ENCODE results near the gene PAQR4.

The PAQR4 gene

GRCh38 chr16:2962334-2963073 is 6.6 kb upstream of the PAQR4 start:
- Histone ChIP-seq H3K4me3 (ENCODE audit: low read length) (no peak overlapping the region), H3K9me3 (ENCODE audit: control insufficient read depth, low read length) (no peaks in the 10 kb centered on the region), H3K4me1 (ENCODE audit: control insufficient read depth, insufficient read depth, low read length) (peaks cover 23% of the 10 kb centered on the region), H3K27me3 (ENCODE audit: control insufficient read depth, insufficient read depth, low read length) (peaks cover 68% of the 10 kb centered on the region), H3K36me3 (ENCODE audit: control insufficient read depth, insufficient read depth, low read length) (no peaks in the 10 kb centered on the region), H3K9ac (ENCODE audit: low read length) (no peak overlapping the region)

GRCh38 chr16:2963074-2963722 is 6.0 kb upstream of the PAQR4 start:
- H3K4me1 ChIP-seq (ENCODE audit: control insufficient read depth, insufficient read depth, low read length): peaks cover 30% of the 10 kb centered on the region
- H3K9me3 ChIP-seq (ENCODE audit: control insufficient read depth, low read length): no peaks in the 10 kb centered on the region
- no peaks in the 10 kb centered on the region for H3K36me3 ChIP-seq (ENCODE audit: control insufficient read depth, insufficient read depth, low read length)
- H3K4me3 ChIP-seq (ENCODE audit: low read length): no peak overlapping the region
- no peak overlapping the region for H3K9ac ChIP-seq (ENCODE audit: low read length)
- peaks cover 74% of the 10 kb centered on the region for H3K27me3 ChIP-seq (ENCODE audit: control insufficient read depth, insufficient read depth, low read length)

- H3K9me3 ChIP-seq (ENCODE audit: control insufficient read depth, low read length): no peaks in the 10 kb centered on the region
- H3K36me3 ChIP-seq (ENCODE audit: control insufficient read depth, insufficient read depth, low read length): no peaks in the 10 kb centered on the region
- peaks cover 37% of the 10 kb centered on the region for H3K4me1 ChIP-seq (ENCODE audit: control insufficient read depth, insufficient read depth, low read length)
- peaks cover 79% of the 10 kb centered on the region for H3K27me3 ChIP-seq (ENCODE audit: control insufficient read depth, insufficient read depth, low read length)
- no peak within 1 kb of the TSS for H3K4me3 ChIP-seq (ENCODE audit: low read length)
- no peak within 1 kb of the TSS for H3K9ac ChIP-seq (ENCODE audit: low read length)
These were observed 5.2 kb upstream of the PAQR4 start, which contains the start of gene KREMEN2 for GRCh38 chr16:2963723-2964474. Gene KREMEN2, plus strand, starts transcription at chr16:2964275. Its CDS starts 246 bp downstream, at chr16:2964521.

- no peak overlapping the region for H3K4me3 ChIP-seq (ENCODE audit: low read length)
- peaks cover 37% of the 10 kb centered on the region for H3K4me1 ChIP-seq (ENCODE audit: control insufficient read depth, insufficient read depth, low read length)
- no peaks in the 10 kb centered on the region for H3K9me3 ChIP-seq (ENCODE audit: control insufficient read depth, low read length)
- H3K27me3 ChIP-seq (ENCODE audit: control insufficient read depth, insufficient read depth, low read length): peaks cover 76% of the 10 kb centered on the region
- no peak overlapping the region for H3K9ac ChIP-seq (ENCODE audit: low read length)
- no peaks in the 10 kb centered on the region for H3K36me3 ChIP-seq (ENCODE audit: control insufficient read depth, insufficient read depth, low read length)
These were observed 4.4 kb upstream of the PAQR4 start for GRCh38 chr16:2964475-2965336.

- H3K27me3 ChIP-seq (ENCODE audit: control insufficient read depth, insufficient read depth, low read length): peaks cover 84% of the 10 kb centered on the region
- H3K9me3 ChIP-seq (ENCODE audit: control insufficient read depth, low read length): no peaks in the 10 kb centered on the region
- no peak overlapping the region for H3K4me3 ChIP-seq (ENCODE audit: low read length)
- H3K9ac ChIP-seq (ENCODE audit: low read length): no peak overlapping the region
- H3K36me3 ChIP-seq (ENCODE audit: control insufficient read depth, insufficient read depth, low read length): no peaks in the 10 kb centered on the region
- H3K4me1 ChIP-seq (ENCODE audit: control insufficient read depth, insufficient read depth, low read length): peaks cover 50% of the 10 kb centered on the region
These were observed 2.9 kb upstream of the PAQR4 start for GRCh38 chr16:2966043-2966807.

GRCh38 chr16:2966808-2967191 is 2.3 kb upstream of the PAQR4 start:
- no peaks in the 10 kb centered on the region for H3K9me3 ChIP-seq (ENCODE audit: control insufficient read depth, low read length)
- no peak overlapping the region for H3K9ac ChIP-seq (ENCODE audit: low read length)

GRCh38 chr16:2967211-2967631 is 1.9 kb upstream of the PAQR4 start:
- Histone ChIP-seq H3K27me3 (ENCODE audit: control insufficient read depth, insufficient read depth, low read length) (peaks cover 76% of the 10 kb centered on the region), H3K4me1 (ENCODE audit: control insufficient read depth, insufficient read depth, low read length) (peaks cover 42% of the 10 kb centered on the region), H3K9me3 (ENCODE audit: control insufficient read depth, low read length) (no peaks in the 10 kb centered on the region), H3K9ac (ENCODE audit: low read length) (no peak overlapping the region), H3K4me3 (ENCODE audit: low read length) (no peak overlapping the region), H3K36me3 (ENCODE audit: control insufficient read depth, insufficient read depth, low read length) (no peaks in the 10 kb centered on the region)

More at GRCh38 chr16:2966808-2967191, 2.3 kb upstream of the PAQR4 start:
- Histone ChIP-seq H3K27me3 (ENCODE audit: control insufficient read depth, insufficient read depth, low read length) (peaks cover 80% of the 10 kb centered on the region), H3K4me1 (ENCODE audit: control insufficient read depth, insufficient read depth, low read length) (peaks cover 45% of the 10 kb centered on the region), H3K36me3 (ENCODE audit: control insufficient read depth, insufficient read depth, low read length) (no peaks in the 10 kb centered on the region), H3K4me3 (ENCODE audit: low read length) (no peak overlapping the region)

- peaks cover 71% of the 10 kb centered on the region for H3K27me3 ChIP-seq (ENCODE audit: control insufficient read depth, insufficient read depth, low read length)
- no peaks in the 10 kb centered on the region for H3K36me3 ChIP-seq (ENCODE audit: control insufficient read depth, insufficient read depth, low read length)
- H3K9ac ChIP-seq (ENCODE audit: low read length): no peak overlapping the region
- H3K4me1 ChIP-seq (ENCODE audit: control insufficient read depth, insufficient read depth, low read length): peaks cover 42% of the 10 kb centered on the region
- H3K4me3 ChIP-seq (ENCODE audit: low read length): no peak overlapping the region
- H3K9me3 ChIP-seq (ENCODE audit: control insufficient read depth, low read length): no peaks in the 10 kb centered on the region
These were observed 1.4 kb upstream of the PAQR4 start for GRCh38 chr16:2967721-2968161.

- H3K9me3 ChIP-seq (ENCODE audit: control insufficient read depth, low read length): no peaks in the 10 kb centered on the region
- H3K36me3 ChIP-seq (ENCODE audit: control insufficient read depth, insufficient read depth, low read length): no peaks in the 10 kb centered on the region
- H3K27me3 ChIP-seq (ENCODE audit: control insufficient read depth, insufficient read depth, low read length): peaks cover 65% of the 10 kb centered on the region
- no peak overlapping the region for H3K9ac ChIP-seq (ENCODE audit: low read length)
- no peak overlapping the region for H3K4me3 ChIP-seq (ENCODE audit: low read length)
- peaks cover 42% of the 10 kb centered on the region for H3K4me1 ChIP-seq (ENCODE audit: control insufficient read depth, insufficient read depth, low read length)
These were observed 795 bp upstream of the PAQR4 start for GRCh38 chr16:2968368-2968737.

- H3K4me3 ChIP-seq (ENCODE audit: low read length): no peak overlapping the region
- peaks cover 30% of the 10 kb centered on the region for H3K4me1 ChIP-seq (ENCODE audit: control insufficient read depth, insufficient read depth, low read length)
- peaks cover 50% of the 10 kb centered on the region for H3K27me3 ChIP-seq (ENCODE audit: control insufficient read depth, insufficient read depth, low read length)
- H3K36me3 ChIP-seq (ENCODE audit: control insufficient read depth, insufficient read depth, low read length): no peaks in the 10 kb centered on the region
- peak overlapping the region; percentile 55 for H3K9ac ChIP-seq (ENCODE audit: low read length)
- no peaks in the 10 kb centered on the region for H3K9me3 ChIP-seq (ENCODE audit: control insufficient read depth, low read length)
These were observed 685 bp downstream of the PAQR4 start for GRCh38 chr16:2969545-2970521.
